NCI-H82 treated with DMSO at 0.1 percent for 48 hours (cell line): ENCODE measurements around the gene LAMA5.

ENCODE experiments used
- DNase-seq: peaks from one replicate; lab custom pipeline; 2025; ENCODE audit not compliant: unreplicated experiment; lab: John Stamatoyannopoulos, UW

LAMA5 gene

GRCh38 chr20:62289898-62290297, 77.2 kb downstream of the LAMA5 start:
- DNase-seq, result no peak

GRCh38 chr20:62289131-62289530, 78.0 kb downstream of the LAMA5 start:
- no peak for DNase-seq

GRCh38 chr20:62288535-62289105, 78.5 kb downstream of the LAMA5 start:
- no peak for DNase-seq

- no peak for DNase-seq
Observed at GRCh38 chr20:62287759-62288534, 79.2 kb downstream of the LAMA5 start.

GRCh38 chr20:62287129-62287528, 80.0 kb downstream of the LAMA5 start:
- DNase-seq, result no peak

GRCh38 chr20:62286493-62287064, 80.5 kb downstream of the LAMA5 start:
- DNase-seq, result no peak

- no peak for DNase-seq
Observed at GRCh38 chr20:62285722-62286121, 81.4 kb downstream of the LAMA5 start.

GRCh38 chr20:62285151-62285550, 82.0 kb downstream of the LAMA5 start:
- no peak for DNase-seq

GRCh38 chr20:62284448-62284847, 82.7 kb downstream of the LAMA5 start:
- no peak for DNase-seq

GRCh38 chr20:62282877-62283503, 84.1 kb downstream of the LAMA5 start:
- no peak for DNase-seq

- no peak for DNase-seq
Observed at GRCh38 chr20:62282103-62282502, 85.0 kb downstream of the LAMA5 start.

GRCh38 chr20:62281161-62281933, 85.8 kb downstream of the LAMA5 start:
- no peak for DNase-seq

- DNase-seq, result no peak
Observed at GRCh38 chr20:62280303-62280702, 86.8 kb downstream of the LAMA5 start.

- DNase-seq, result no peak
Observed at GRCh38 chr20:62277253-62277652, 89.9 kb downstream of the LAMA5 start.

GRCh38 chr20:62276439-62276838, 90.7 kb downstream of the LAMA5 start:
- DNase-seq, result no peak

GRCh38 chr20:62275219-62275618, 91.9 kb downstream of the LAMA5 start:
- DNase-seq, result no peak

- DNase-seq, result no peak
Observed at GRCh38 chr20:62274332-62274950, 92.7 kb downstream of the LAMA5 start.

- no peak for DNase-seq
Observed at GRCh38 chr20:62273416-62273815, 93.7 kb downstream of the LAMA5 start.

- DNase-seq, result no peak
Observed at GRCh38 chr20:62272200-62272599, 94.9 kb downstream of the LAMA5 start.

GRCh38 chr20:62269871-62270270, 97.2 kb downstream of the LAMA5 start:
- DNase-seq, result no peak

- no peak for DNase-seq
Observed at GRCh38 chr20:62269378-62269777, 97.7 kb downstream of the LAMA5 start.
